ENCODE results near the gene ZNF813.
"Not testable (repeated sequence)": the region's sequence is repeated elsewhere in the genome, so short reads cannot be mapped to it uniquely, and the experiment has no call there.

The ZNF813 gene

DNA sequence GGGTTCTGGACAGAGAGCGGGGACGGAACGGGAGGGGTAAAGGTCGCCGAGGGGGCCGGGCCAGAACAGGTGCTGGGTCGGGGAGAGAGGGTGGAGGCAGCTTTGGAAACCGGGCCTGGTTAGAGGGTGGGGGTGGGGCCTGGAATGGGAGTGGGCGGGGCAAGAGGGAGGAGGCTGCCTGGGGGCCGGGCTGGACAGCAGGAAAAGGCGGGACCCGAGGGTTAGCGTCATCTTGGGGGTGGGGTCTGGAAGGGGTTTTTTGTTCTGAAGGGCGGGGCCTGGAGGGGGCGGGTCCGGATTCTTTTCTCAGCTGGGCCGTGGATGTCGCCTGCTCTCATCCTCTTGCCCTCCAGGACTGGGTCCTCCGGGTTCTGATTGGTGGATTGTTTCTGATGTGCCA, 4.3 kb upstream of the ZNF813 start:
- Histone ChIP-seq H3K27me3 (replicated peaks; ENCODE audit: insufficient read depth, low read length) (no peaks in the 10 kb centered on the region), H3K27ac (ENCODE audit: low read length) (no peak overlapping the region), H3K9me2 (replicated peaks; ENCODE audit: insufficient read depth, low read length) (no peaks in the 10 kb centered on the region), H3K9ac (ENCODE audit: low read length) (no peak overlapping the region), H3K79me2 (ENCODE audit: low read length) (no peaks in the 10 kb centered on the region), H3K4me3 (ENCODE audit: low read length) (no peak overlapping the region), H4K20me1 (ENCODE audit: insufficient read depth, low read length) (no peaks in the 10 kb centered on the region), H3K36me3 (replicated peaks; ENCODE audit: insufficient read depth, low read length) (no peaks in the 10 kb centered on the region), H2AFZ (ENCODE audit: low read length) (no peak overlapping the region), H3K4me1 (ENCODE audit: low read length) (no peaks in the 10 kb centered on the region), H3F3A (ENCODE audit: insufficient read depth, low read length) (no peaks in the 10 kb centered on the region), H3K9me3 (replicated peaks; ENCODE audit: insufficient read depth, low read length) (no peaks in the 10 kb centered on the region), H3K4me2 (ENCODE audit: low read depth, low read length) (no peak overlapping the region)
- TF ChIP-seq, protein P1, sequence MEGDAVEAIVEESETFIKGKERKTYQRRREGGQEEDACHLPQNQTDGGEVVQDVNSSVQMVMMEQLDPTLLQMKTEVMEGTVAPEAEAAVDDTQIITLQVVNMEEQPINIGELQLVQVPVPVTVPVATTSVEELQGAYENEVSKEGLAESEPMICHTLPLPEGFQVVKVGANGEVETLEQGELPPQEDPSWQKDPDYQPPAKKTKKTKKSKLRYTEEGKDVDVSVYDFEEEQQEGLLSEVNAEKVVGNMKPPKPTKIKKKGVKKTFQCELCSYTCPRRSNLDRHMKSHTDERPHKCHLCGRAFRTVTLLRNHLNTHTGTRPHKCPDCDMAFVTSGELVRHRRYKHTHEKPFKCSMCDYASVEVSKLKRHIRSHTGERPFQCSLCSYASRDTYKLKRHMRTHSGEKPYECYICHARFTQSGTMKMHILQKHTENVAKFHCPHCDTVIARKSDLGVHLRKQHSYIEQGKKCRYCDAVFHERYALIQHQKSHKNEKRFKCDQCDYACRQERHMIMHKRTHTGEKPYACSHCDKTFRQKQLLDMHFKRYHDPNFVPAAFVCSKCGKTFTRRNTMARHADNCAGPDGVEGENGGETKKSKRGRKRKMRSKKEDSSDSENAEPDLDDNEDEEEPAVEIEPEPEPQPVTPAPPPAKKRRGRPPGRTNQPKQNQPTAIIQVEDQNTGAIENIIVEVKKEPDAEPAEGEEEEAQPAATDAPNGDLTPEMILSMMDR (IDR thresholded peaks at IDR 0.05; ENCODE audit: low read length): no peak
- TF ChIP-seq EZH2 (optimal IDR thresholded peaks at IDR 0.05; ENCODE audit: low read depth, low read length) (no peak), EZH2phosphoT487 (IDR thresholded peaks at IDR 0.05; ENCODE audit: low read length) (no peak)
- no peak for DNase-seq

DNA sequence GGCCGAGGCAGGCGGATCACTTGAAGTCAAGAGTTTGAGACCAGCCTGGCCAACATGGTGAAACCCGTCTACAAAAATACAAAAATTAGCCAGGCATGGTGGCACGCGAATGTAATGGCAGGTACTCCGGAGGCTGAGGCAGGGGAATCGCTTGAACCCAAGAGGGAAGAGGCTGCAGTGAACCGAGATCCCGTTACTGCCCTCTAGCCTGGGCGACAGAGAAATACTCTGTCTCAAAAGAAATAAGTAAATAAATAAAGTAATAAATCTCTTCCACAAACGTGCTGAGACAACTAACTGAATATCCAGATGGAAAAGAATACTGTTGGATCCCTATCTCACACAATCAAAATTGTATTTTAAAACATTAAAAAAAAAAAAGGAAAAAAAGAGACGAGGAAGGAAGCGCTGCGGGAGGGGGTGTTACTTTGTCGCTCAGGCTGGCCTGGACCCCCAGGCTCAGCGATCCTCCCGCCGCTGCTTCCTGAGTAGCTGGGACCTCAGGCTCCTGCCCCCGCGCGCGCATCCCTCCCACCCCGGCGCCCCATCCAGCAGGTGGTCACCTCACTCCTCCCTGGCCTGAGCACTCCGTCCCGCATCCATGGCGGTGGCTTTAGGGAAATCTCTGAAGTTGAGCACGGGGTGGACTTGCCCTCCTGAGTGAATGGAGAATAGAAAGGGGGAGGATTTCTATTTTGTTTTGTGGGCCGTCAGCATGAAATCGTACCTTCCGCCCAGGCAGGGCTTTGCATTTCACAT, 628 bp upstream of the ZNF813 start:
- Histone ChIP-seq H3K4me2 (ENCODE audit: low read depth, low read length) (no peak overlapping the region), H3K9me2 (replicated peaks; ENCODE audit: insufficient read depth, low read length) (no peaks in the 10 kb centered on the region), H3K4me3 (ENCODE audit: low read length) (no peak overlapping the region), H3K9me3 (replicated peaks; ENCODE audit: insufficient read depth, low read length) (no peaks in the 10 kb centered on the region), H3K4me1 (ENCODE audit: low read length) (no peaks in the 10 kb centered on the region), H3K27ac (ENCODE audit: low read length) (no peak overlapping the region), H3K36me3 (replicated peaks; ENCODE audit: insufficient read depth, low read length) (no peaks in the 10 kb centered on the region), H2AFZ (ENCODE audit: low read length) (no peak overlapping the region), H3K79me2 (ENCODE audit: low read length) (no peaks in the 10 kb centered on the region), H3K9ac (ENCODE audit: low read length) (no peak overlapping the region), H3K27me3 (replicated peaks; ENCODE audit: insufficient read depth, low read length) (no peaks in the 10 kb centered on the region), H3F3A (ENCODE audit: insufficient read depth, low read length) (no peaks in the 10 kb centered on the region), H4K20me1 (ENCODE audit: insufficient read depth, low read length) (no peaks in the 10 kb centered on the region)
- TF ChIP-seq EZH2phosphoT487 (IDR thresholded peaks at IDR 0.05; ENCODE audit: low read length): no peak
- TF ChIP-seq EZH2 (optimal IDR thresholded peaks at IDR 0.05; ENCODE audit: low read depth, low read length): no peak
- TF ChIP-seq, protein P1 (IDR thresholded peaks at IDR 0.05; ENCODE audit: low read length): no peak
- no peak for DNase-seq

DNA sequence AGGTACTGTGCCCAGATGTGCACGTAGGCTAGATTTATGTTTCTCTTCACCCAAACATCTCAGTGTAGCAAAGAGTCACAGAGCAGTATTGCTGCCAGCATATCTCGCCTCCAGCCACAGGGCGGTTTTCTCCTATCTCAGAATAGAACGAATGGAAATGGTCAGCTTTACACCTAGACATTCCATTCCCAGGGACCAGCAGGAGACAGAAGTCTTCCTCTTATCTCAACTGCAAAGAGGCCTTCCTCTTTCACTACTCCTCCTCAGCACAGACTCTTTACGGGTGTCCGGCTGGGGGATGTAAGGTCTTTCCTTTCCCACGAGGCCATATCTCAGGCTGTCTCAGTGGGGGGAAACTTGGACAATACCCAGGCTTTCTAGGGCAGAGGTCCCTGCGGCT, 1.1 kb downstream of the ZNF813 start:
- H2AFZ ChIP-seq (ENCODE audit: low read length); H3K27me3 ChIP-seq (replicated peaks; ENCODE audit: insufficient read depth, low read length); H3K9ac ChIP-seq (ENCODE audit: low read length): not testable (repeated sequence)

DNA sequence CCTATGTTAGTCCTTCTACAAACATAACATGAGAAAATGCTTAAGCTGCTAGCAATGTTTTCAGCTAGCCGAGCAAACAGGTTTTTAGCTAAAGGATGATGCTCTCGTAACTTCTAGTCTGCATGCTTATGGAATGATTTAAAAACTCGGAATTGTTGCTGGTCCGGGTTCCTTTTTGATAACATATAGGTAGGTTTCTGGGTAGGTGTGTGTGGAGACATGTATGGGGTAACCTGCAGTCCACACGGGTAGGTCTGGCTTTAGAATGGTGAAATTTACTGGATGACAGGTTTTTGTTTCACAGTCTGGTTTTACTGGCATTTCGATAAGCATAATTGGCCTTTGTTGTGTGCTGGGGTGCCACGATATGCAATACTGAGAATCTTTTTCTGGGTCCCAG, 4.4 kb downstream of the ZNF813 start:
- no peaks in the 10 kb centered on the region for H3K9me2 ChIP-seq (replicated peaks; ENCODE audit: insufficient read depth, low read length)
- H3F3A ChIP-seq (ENCODE audit: insufficient read depth, low read length): no peaks in the 10 kb centered on the region
- no peaks in the 10 kb centered on the region for H3K9me3 ChIP-seq (replicated peaks; ENCODE audit: insufficient read depth, low read length)
- TF ChIP-seq, protein P1 (IDR thresholded peaks at IDR 0.05; ENCODE audit: low read length): no peak
- TF ChIP-seq EZH2phosphoT487 (IDR thresholded peaks at IDR 0.05; ENCODE audit: low read length): no peak
- TF ChIP-seq EZH2 (optimal IDR thresholded peaks at IDR 0.05; ENCODE audit: low read depth, low read length): no peak
- H4K20me1 ChIP-seq (ENCODE audit: insufficient read depth, low read length): no peaks in the 10 kb centered on the region
- H3K27me3 ChIP-seq (replicated peaks; ENCODE audit: insufficient read depth, low read length): no peaks in the 10 kb centered on the region
- no peak overlapping the region for H3K9ac ChIP-seq (ENCODE audit: low read length)
- no peak overlapping the region for H2AFZ ChIP-seq (ENCODE audit: low read length)
- no peak overlapping the region for H3K4me2 ChIP-seq (ENCODE audit: low read depth, low read length)
- H3K36me3 ChIP-seq (replicated peaks; ENCODE audit: insufficient read depth, low read length): no peaks in the 10 kb centered on the region
- no peak for DNase-seq
- no peaks in the 10 kb centered on the region for H3K79me2 ChIP-seq (ENCODE audit: low read length)
- H3K27ac ChIP-seq (ENCODE audit: low read length): no peak overlapping the region
- H3K4me3 ChIP-seq (ENCODE audit: low read length): no peak overlapping the region
- H3K4me1 ChIP-seq (ENCODE audit: low read length): no peaks in the 10 kb centered on the region

More for the DNA sequence above, 1.1 kb downstream of the ZNF813 start:
- not testable (repeated sequence) for H4K20me1 ChIP-seq (ENCODE audit: insufficient read depth, low read length); H3F3A ChIP-seq (ENCODE audit: insufficient read depth, low read length); H3K79me2 ChIP-seq (ENCODE audit: low read length); H3K9me3 ChIP-seq (replicated peaks; ENCODE audit: insufficient read depth, low read length); H3K4me1 ChIP-seq (ENCODE audit: low read length); H3K36me3 ChIP-seq (replicated peaks; ENCODE audit: insufficient read depth, low read length); H3K9me2 ChIP-seq (replicated peaks; ENCODE audit: insufficient read depth, low read length); H3K4me2 ChIP-seq (ENCODE audit: low read depth, low read length); H3K27ac ChIP-seq (ENCODE audit: low read length); H3K4me3 ChIP-seq (ENCODE audit: low read length); DNase-seq

DNA sequence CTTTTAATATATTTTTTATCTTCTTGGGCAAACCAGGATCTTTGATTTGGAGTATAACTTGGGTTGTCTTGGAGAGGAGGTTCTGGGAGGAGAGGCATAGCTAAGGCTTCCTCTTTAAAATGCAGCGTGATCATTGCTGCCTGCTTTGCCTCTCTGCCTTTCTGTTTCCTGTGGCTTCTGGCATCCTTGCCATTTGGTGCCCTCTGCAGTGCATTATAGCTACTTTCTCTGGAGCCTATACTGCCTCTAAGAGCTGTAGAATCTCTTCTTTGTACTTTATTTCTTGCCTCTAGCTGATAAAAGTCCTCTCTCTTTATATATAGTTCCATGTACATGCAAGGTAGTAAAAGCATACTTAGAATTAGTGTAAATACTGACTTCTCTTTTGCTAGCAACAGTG, 7.3 kb downstream of the ZNF813 start:
- H3K4me3 ChIP-seq (ENCODE audit: low read length); DNase-seq; H3K27ac ChIP-seq (ENCODE audit: low read length); H3K36me3 ChIP-seq (replicated peaks; ENCODE audit: insufficient read depth, low read length); H4K20me1 ChIP-seq (ENCODE audit: insufficient read depth, low read length); H3F3A ChIP-seq (ENCODE audit: insufficient read depth, low read length); H3K4me2 ChIP-seq (ENCODE audit: low read depth, low read length); H3K79me2 ChIP-seq (ENCODE audit: low read length); H3K4me1 ChIP-seq (ENCODE audit: low read length); H3K9me3 ChIP-seq (replicated peaks; ENCODE audit: insufficient read depth, low read length); H3K9ac ChIP-seq (ENCODE audit: low read length); H3K27me3 ChIP-seq (replicated peaks; ENCODE audit: insufficient read depth, low read length); H3K9me2 ChIP-seq (replicated peaks; ENCODE audit: insufficient read depth, low read length); H2AFZ ChIP-seq (ENCODE audit: low read length): not testable (repeated sequence)

All from MM.1S (cell line).